ENCODE data around the gene RNF181.
A peak's percentile ranks its signal among the peaks of the same experiment; 100 is the strongest.

Gene RNF181

GRCh38 chr2:85583667-85584353, 11.7 kb upstream of the RNF181 start:
- H3K4me1 ChIP-seq (ENCODE audit: control insufficient read depth, low read depth, low read length) = peaks cover 17% of the 10 kb centered on the region
- H2BK15ac ChIP-seq (replicated peaks; ENCODE audit: low read depth) = no peak overlapping the region
- peak overlapping the region; percentile 82 for H3K18ac ChIP-seq (ENCODE audit: low read length)
- H4K8ac ChIP-seq (ENCODE audit: low read depth, low read length) = no peak overlapping the region
- no peak overlapping the region for H2AK5ac ChIP-seq (ENCODE audit: low read length)
- peak overlapping the region; percentile 7 for H3K4ac ChIP-seq (ENCODE audit: low read depth, low read length)
- no peak overlapping the region for H3K4me3 ChIP-seq (ENCODE audit: low read length)
- no peaks in the 10 kb centered on the region for H3K36me3 ChIP-seq (ENCODE audit: control insufficient read depth, insufficient read depth, low read length)
- H3K23ac ChIP-seq (ENCODE audit: low read length) = no peak overlapping the region
- no peak overlapping the region for H2BK120ac ChIP-seq (ENCODE audit: low read depth, low read length)
- peak overlapping the region; percentile 34 for H3K9ac ChIP-seq (ENCODE audit: low read length)
- no peak overlapping the region for H3K4me2 ChIP-seq (ENCODE audit: low read length)
- WGBS (ENCODE audit: extremely low coverage, insufficient coverage, low lambda C conversion rate) = no CpG with 5 or more reads among the region's 16 CpGs
- no peak overlapping the region for H4K5ac ChIP-seq (ENCODE audit: low read length)
- DNase-seq = no peak
- peaks cover 5% of the 10 kb centered on the region for H3K79me2 ChIP-seq (ENCODE audit: control insufficient read depth, insufficient read depth, low read length)
- no peak overlapping the region for H2BK5ac ChIP-seq (ENCODE audit: low read length)
- H3K27ac ChIP-seq (ENCODE audit: low read depth, low read length) = no peak overlapping the region
- peak overlapping the region; percentile 80 for H3K56ac ChIP-seq (ENCODE audit: low read length)
- H3K79me1 ChIP-seq (ENCODE audit: low read length) = peaks cover 9% of the 10 kb centered on the region
- H3K27me3 ChIP-seq (ENCODE audit: insufficient read depth, low read length, poor library complexity) = no peaks in the 10 kb centered on the region

GRCh38 chr2:85584354-85584856, 11.1 kb upstream of the RNF181 start, which contains the start of gene VAMP5:
Gene VAMP5, plus strand, starts transcription at chr2:85584431. Its CDS starts 60 bp downstream, at chr2:85584491.
- H3K79me1 ChIP-seq (ENCODE audit: low read length) = peaks cover 9% of the 10 kb centered on the region
- no peak within 1 kb of the TSS for H2BK5ac ChIP-seq (ENCODE audit: low read length)
- H2AK5ac ChIP-seq (ENCODE audit: low read length) = peak within 1 kb of the TSS; percentile 6
- no peak within 1 kb of the TSS for H4K5ac ChIP-seq (ENCODE audit: low read length)
- peak within 1 kb of the TSS; percentile 61 for H3K9ac ChIP-seq (ENCODE audit: low read length)
- peaks cover 13% of the 10 kb centered on the region for H3K4me1 ChIP-seq (ENCODE audit: control insufficient read depth, low read depth, low read length)
- WGBS (ENCODE audit: extremely low coverage, insufficient coverage, low lambda C conversion rate) = no CpG with 5 or more reads among the region's 52 CpGs
- no peak within 1 kb of the TSS for H2BK15ac ChIP-seq (replicated peaks; ENCODE audit: low read depth)
- H3K27ac ChIP-seq (ENCODE audit: low read depth, low read length) = peak within 1 kb of the TSS; percentile 66
- DNase-seq = no peak
- no peak within 1 kb of the TSS for H3K4me3 ChIP-seq (ENCODE audit: low read length)
- no peaks in the 10 kb centered on the region for H3K27me3 ChIP-seq (ENCODE audit: insufficient read depth, low read length, poor library complexity)
- H4K8ac ChIP-seq (ENCODE audit: low read depth, low read length) = no peak within 1 kb of the TSS
- H3K4me2 ChIP-seq (ENCODE audit: low read length) = peak within 1 kb of the TSS; percentile 35
- H3K79me2 ChIP-seq (ENCODE audit: control insufficient read depth, insufficient read depth, low read length) = peaks cover 5% of the 10 kb centered on the region
- H3K23ac ChIP-seq (ENCODE audit: low read length) = peak within 1 kb of the TSS; percentile 83
- H2BK120ac ChIP-seq (ENCODE audit: low read depth, low read length) = peak within 1 kb of the TSS; percentile 1
- H3K36me3 ChIP-seq (ENCODE audit: control insufficient read depth, insufficient read depth, low read length) = no peaks in the 10 kb centered on the region
- peak within 1 kb of the TSS; percentile 82 for H3K18ac ChIP-seq (ENCODE audit: low read length)
- peak within 1 kb of the TSS; percentile 7 for H3K4ac ChIP-seq (ENCODE audit: low read depth, low read length)
- H3K56ac ChIP-seq (ENCODE audit: low read length) = peak within 1 kb of the TSS; percentile 80

- H3K4me3 ChIP-seq (ENCODE audit: low read length) = no peak overlapping the region
- H2BK5ac ChIP-seq (ENCODE audit: low read length) = peak overlapping the region; percentile 3
- peak overlapping the region; percentile 35 for H3K4me2 ChIP-seq (ENCODE audit: low read length)
- peak; percentile 93 for DNase-seq
- peak overlapping the region; percentile 61 for H3K9ac ChIP-seq (ENCODE audit: low read length)
- no peak overlapping the region for H3K4ac ChIP-seq (ENCODE audit: low read depth, low read length)
- no peaks in the 10 kb centered on the region for H3K27me3 ChIP-seq (ENCODE audit: insufficient read depth, low read length, poor library complexity)
- peaks cover 9% of the 10 kb centered on the region for H3K79me1 ChIP-seq (ENCODE audit: low read length)
- WGBS (ENCODE audit: extremely low coverage, insufficient coverage, low lambda C conversion rate) = no CpG with 5 or more reads among the region's 9 CpGs
- no peaks in the 10 kb centered on the region for H3K36me3 ChIP-seq (ENCODE audit: control insufficient read depth, insufficient read depth, low read length)
- peaks cover 5% of the 10 kb centered on the region for H3K79me2 ChIP-seq (ENCODE audit: control insufficient read depth, insufficient read depth, low read length)
- H3K23ac ChIP-seq (ENCODE audit: low read length) = no peak overlapping the region
- no peak overlapping the region for H2BK120ac ChIP-seq (ENCODE audit: low read depth, low read length)
- H3K18ac ChIP-seq (ENCODE audit: low read length) = peak overlapping the region; percentile 24
- peak overlapping the region; percentile 6 for H2AK5ac ChIP-seq (ENCODE audit: low read length)
- no peak overlapping the region for H2BK15ac ChIP-seq (replicated peaks; ENCODE audit: low read depth)
- peak overlapping the region; percentile 66 for H3K27ac ChIP-seq (ENCODE audit: low read depth, low read length)
- peak overlapping the region; percentile 80 for H3K56ac ChIP-seq (ENCODE audit: low read length)
- H3K4me1 ChIP-seq (ENCODE audit: control insufficient read depth, low read depth, low read length) = peaks cover 13% of the 10 kb centered on the region
- no peak overlapping the region for H4K8ac ChIP-seq (ENCODE audit: low read depth, low read length)
- H4K5ac ChIP-seq (ENCODE audit: low read length) = no peak overlapping the region
These were observed 10.4 kb upstream of the RNF181 start for GRCh38 chr2:85584857-85585780.

- Histone ChIP-seq H4K5ac (ENCODE audit: low read length) (no peak overlapping the region), H3K27me3 (ENCODE audit: insufficient read depth, low read length, poor library complexity) (no peaks in the 10 kb centered on the region), H3K36me3 (ENCODE audit: control insufficient read depth, insufficient read depth, low read length) (no peaks in the 10 kb centered on the region), H3K4me1 (ENCODE audit: control insufficient read depth, low read depth, low read length) (peaks cover 11% of the 10 kb centered on the region), H2BK5ac (ENCODE audit: low read length) (peak overlapping the region; percentile 3), H3K79me1 (ENCODE audit: low read length) (peaks cover 6% of the 10 kb centered on the region), H3K4me2 (ENCODE audit: low read length) (no peak overlapping the region), H3K4ac (ENCODE audit: low read depth, low read length) (no peak overlapping the region), H3K9ac (ENCODE audit: low read length) (no peak overlapping the region), H3K18ac (ENCODE audit: low read length) (no peak overlapping the region), H3K4me3 (ENCODE audit: low read length) (no peak overlapping the region), H3K27ac (ENCODE audit: low read depth, low read length) (peak overlapping the region; percentile 7), H2BK15ac (replicated peaks; ENCODE audit: low read depth) (no peak overlapping the region), H3K79me2 (ENCODE audit: control insufficient read depth, insufficient read depth, low read length) (peaks cover 2% of the 10 kb centered on the region), H3K23ac (ENCODE audit: low read length) (no peak overlapping the region), H2BK120ac (ENCODE audit: low read depth, low read length) (no peak overlapping the region), H4K8ac (ENCODE audit: low read depth, low read length) (no peak overlapping the region), H2AK5ac (ENCODE audit: low read length) (no peak overlapping the region), H3K56ac (ENCODE audit: low read length) (no peak overlapping the region)
- WGBS (ENCODE audit: extremely low coverage, insufficient coverage, low lambda C conversion rate) = no CpG with 5 or more reads among the region's 1 CpG
- peak; percentile 47 for DNase-seq
These were observed 9.8 kb upstream of the RNF181 start for GRCh38 chr2:85585781-85586105.

GRCh38 chr2:85588236-85588635, 7.3 kb upstream of the RNF181 start:
- no peak overlapping the region for H3K18ac ChIP-seq (ENCODE audit: low read length)
- no peak overlapping the region for H3K9ac ChIP-seq (ENCODE audit: low read length)
- no peak overlapping the region for H2BK5ac ChIP-seq (ENCODE audit: low read length)
- WGBS (ENCODE audit: extremely low coverage, insufficient coverage, low lambda C conversion rate) = no CpG with 5 or more reads among the region's 4 CpGs
- H3K27me3 ChIP-seq (ENCODE audit: insufficient read depth, low read length, poor library complexity) = no peaks in the 10 kb centered on the region
- no peak overlapping the region for H2AK5ac ChIP-seq (ENCODE audit: low read length)
- peaks cover 11% of the 10 kb centered on the region for H3K4me1 ChIP-seq (ENCODE audit: control insufficient read depth, low read depth, low read length)
- peak; percentile 43 for DNase-seq
- no peak overlapping the region for H3K4me3 ChIP-seq (ENCODE audit: low read length)
- no peak overlapping the region for H3K23ac ChIP-seq (ENCODE audit: low read length)
- H3K56ac ChIP-seq (ENCODE audit: low read length) = no peak overlapping the region
- H3K4ac ChIP-seq (ENCODE audit: low read depth, low read length) = no peak overlapping the region
- H4K8ac ChIP-seq (ENCODE audit: low read depth, low read length) = no peak overlapping the region
- H2BK15ac ChIP-seq (replicated peaks; ENCODE audit: low read depth) = no peak overlapping the region
- H2BK120ac ChIP-seq (ENCODE audit: low read depth, low read length) = no peak overlapping the region
- no peaks in the 10 kb centered on the region for H3K79me2 ChIP-seq (ENCODE audit: control insufficient read depth, insufficient read depth, low read length)
- H3K4me2 ChIP-seq (ENCODE audit: low read length) = no peak overlapping the region
- no peaks in the 10 kb centered on the region for H3K79me1 ChIP-seq (ENCODE audit: low read length)
- no peak overlapping the region for H3K27ac ChIP-seq (ENCODE audit: low read depth, low read length)
- H4K5ac ChIP-seq (ENCODE audit: low read length) = no peak overlapping the region
- H3K36me3 ChIP-seq (ENCODE audit: control insufficient read depth, insufficient read depth, low read length) = no peaks in the 10 kb centered on the region
